HL-60/S4 treated with phorbol 12-myristate 13-acetate at 8.2 ng/mL for 4 days and 3 days (cell line): ENCODE measurements around the gene ESCO1.

Experiments used
- in situ Hi-C: fragments of 300-500 bp; cut with MboI; formaldehyde crosslinking; loops from 2 replicates; pipeline ENCODE4 v1.15.0; 2022; ENCODE audit warnings: low sequenced_read_pairs

ESCO1 gene

DNA sequence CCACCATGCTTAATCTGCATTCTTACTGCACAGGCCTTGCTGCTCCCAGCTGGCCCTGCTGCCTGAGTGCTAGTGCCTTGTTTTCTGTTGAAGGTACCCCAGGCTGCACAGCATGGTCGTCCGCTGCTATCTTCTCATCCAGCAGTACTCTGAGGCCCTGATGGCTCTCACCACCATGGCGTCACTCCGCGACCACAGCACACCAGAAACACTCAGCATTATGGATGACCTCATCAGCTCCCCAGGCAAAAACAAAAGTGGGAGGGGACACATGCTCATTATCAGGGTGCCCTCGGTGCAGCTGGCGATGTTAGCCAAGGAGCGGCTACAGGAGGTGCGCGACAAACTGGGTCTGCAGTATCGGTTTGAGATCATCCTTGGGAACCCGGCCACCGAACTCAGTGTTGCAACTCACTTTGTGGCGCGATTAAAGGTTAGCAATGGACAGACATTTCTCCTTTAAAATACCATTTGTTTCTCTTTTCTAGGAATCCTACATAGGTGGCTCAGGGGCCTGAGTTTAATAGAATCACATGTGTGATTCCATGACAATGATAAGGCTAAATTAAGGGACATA, 110.5 kb downstream of the ESCO1 start:
- in situ Hi-C loops, result loop anchor here (25.0 kb wide), 1 partner anchor 472 kb away; no protein-coding TSS in a partner anchor

- in situ Hi-C loops, result loop anchor here (25.0 kb wide), 1 partner anchor 473 kb away; no protein-coding TSS in a partner anchor
Observed at GRCh38 chr18:21489119-21489750, 111.3 kb downstream of the ESCO1 start.

- in situ Hi-C loops, result loop anchor here (25.0 kb wide), 1 partner anchor 475 kb away; no protein-coding TSS in a partner anchor
Observed at GRCh38 chr18:21486905-21487437, 113.5 kb downstream of the ESCO1 start.

DNA sequence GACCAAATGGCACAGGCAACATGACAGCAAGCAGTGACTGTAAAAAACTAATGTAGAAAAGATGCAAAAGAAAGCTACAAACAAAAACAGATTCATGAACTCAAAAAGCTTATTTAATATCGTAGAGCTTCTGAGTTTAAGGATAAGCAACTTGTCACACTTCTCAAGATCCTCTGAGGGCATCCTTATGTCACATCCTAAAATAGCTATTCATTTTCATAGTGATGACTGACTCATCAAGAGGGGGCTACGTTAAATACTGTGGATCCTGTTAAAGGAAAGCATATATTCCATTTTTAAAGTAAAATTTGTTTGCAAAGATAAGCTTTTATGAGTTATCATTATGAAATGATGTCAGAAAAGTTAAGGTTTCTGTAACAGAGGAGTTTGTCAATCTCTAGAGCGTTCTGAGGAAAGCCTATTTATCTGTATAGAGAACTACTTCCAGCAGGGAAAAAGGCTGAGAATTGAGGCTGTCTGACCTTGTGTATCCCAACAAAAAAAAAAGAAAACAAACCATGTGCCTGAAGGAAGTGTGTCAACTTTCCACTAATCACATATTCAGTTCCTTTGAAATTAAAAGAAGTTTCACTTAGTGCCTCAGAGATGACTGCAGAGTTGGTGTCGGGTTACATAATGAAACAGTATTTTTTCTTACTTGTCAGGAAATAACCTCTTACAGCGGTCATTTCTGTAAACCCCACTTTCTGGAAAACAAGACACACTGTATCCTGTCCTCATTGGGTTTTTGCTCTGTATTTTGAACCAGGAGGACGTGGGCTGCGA, 115.5 kb downstream of the ESCO1 start:
- in situ Hi-C loops, result loop anchor here (25.0 kb wide), 1 partner anchor 477 kb away; no protein-coding TSS in a partner anchor

DNA sequence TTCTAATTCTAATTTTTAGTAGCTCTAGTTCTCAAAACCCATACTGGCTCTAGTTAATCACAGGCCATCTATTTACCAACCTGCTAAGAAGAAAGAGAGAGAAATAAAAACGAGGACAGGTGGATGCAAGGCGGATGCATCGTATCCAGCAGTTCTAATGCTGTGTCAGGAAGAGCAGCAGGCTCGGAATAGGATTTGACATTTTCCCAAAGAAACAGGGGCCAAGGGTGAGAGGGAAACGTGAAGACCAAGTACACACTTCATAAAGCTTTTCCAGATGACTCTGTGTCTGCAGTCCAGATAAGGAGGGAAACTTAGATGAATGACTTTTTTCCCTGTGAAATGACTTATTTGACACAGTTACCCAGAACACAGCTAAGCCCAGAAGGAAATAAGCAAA, 117.5 kb downstream of the ESCO1 start:
- in situ Hi-C loops, result loop anchor here (25.0 kb wide), 1 partner anchor 479 kb away; no protein-coding TSS in a partner anchor

DNA sequence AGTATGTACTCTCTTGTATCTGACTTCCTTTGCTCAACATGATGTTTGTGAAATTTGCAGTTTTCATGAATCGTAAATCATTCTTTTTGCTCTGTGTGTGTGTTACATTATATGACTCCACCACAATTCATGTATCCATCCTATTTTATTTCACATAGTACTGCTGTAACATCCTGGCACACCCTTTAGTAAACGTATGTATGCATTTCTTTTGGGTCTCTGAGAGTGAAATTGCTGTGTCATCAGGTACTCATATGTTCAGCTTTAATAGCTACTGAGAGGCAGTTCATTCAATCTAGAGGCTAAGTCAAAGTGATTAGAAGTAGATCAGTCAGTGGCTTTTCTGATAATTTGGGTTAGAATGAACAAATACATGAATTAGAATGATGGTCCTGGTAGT, 118.8 kb downstream of the ESCO1 start:
- in situ Hi-C loops, result loop anchor here (25.0 kb wide), 1 partner anchor 481 kb away; no protein-coding TSS in a partner anchor

DNA sequence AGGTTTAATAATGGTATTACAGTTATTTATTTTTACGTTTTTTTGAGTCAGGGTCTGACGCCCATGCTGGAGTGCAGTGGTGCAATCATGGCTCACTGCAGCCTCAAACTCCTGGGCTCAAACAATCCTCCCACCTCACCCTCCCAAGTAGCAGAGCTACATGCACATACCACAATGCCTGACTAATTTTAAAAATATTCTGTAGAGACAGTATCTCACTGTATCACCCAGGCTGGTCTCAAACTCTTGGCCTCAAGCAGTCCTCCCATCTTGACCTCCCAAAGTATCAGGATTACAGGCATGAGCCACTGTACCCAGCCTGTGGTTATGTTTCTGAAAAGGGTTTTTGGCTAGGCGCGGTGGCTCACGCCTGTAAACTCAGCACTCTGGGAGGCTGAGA, 120.8 kb downstream of the ESCO1 start:
- in situ Hi-C loops, result loop anchor here (25.0 kb wide), 1 partner anchor 483 kb away; no protein-coding TSS in a partner anchor
